Measurements from ENCODE around the gene C1QTNF3. TPM values are rescaled to one million over a fixed set of nuclear protein-coding genes. Genes with fewer than 3 reads are reported as not detected.
"Not testable (repeated sequence)": the region's sequence is repeated elsewhere in the genome, so short reads cannot be mapped to it uniquely, and the experiment has no call there.

C1QTNF3 gene, protein sequence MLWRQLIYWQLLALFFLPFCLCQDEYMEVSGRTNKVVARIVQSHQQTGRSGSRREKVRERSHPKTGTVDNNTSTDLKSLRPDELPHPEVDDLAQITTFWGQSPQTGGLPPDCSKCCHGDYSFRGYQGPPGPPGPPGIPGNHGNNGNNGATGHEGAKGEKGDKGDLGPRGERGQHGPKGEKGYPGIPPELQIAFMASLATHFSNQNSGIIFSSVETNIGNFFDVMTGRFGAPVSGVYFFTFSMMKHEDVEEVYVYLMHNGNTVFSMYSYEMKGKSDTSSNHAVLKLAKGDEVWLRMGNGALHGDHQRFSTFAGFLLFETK
- total RNA-seq (ENCODE audit: low replicate concordance) = 1.9 and 8.3 TPM in 2 replicates

- no peak within 1 kb of the TSS for H3K4me3 ChIP-seq (ENCODE audit: low read depth, low read length)
- DNase-seq (ENCODE audit: low read depth) = peak; percentile 49
- TF ChIP-seq, protein P1, sequence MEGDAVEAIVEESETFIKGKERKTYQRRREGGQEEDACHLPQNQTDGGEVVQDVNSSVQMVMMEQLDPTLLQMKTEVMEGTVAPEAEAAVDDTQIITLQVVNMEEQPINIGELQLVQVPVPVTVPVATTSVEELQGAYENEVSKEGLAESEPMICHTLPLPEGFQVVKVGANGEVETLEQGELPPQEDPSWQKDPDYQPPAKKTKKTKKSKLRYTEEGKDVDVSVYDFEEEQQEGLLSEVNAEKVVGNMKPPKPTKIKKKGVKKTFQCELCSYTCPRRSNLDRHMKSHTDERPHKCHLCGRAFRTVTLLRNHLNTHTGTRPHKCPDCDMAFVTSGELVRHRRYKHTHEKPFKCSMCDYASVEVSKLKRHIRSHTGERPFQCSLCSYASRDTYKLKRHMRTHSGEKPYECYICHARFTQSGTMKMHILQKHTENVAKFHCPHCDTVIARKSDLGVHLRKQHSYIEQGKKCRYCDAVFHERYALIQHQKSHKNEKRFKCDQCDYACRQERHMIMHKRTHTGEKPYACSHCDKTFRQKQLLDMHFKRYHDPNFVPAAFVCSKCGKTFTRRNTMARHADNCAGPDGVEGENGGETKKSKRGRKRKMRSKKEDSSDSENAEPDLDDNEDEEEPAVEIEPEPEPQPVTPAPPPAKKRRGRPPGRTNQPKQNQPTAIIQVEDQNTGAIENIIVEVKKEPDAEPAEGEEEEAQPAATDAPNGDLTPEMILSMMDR (IDR thresholded peaks at IDR 0.05; ENCODE audit: insufficient read depth, low read length) = no peak
These were observed at the start of gene C1QTNF3 for GRCh38 chr5:34043099-34043876. Gene C1QTNF3 (minus strand): TSS chr5:34043213. CDS start chr5:34043125, 88 bp downstream.

GRCh38 chr5:34091039-34091438 is 48.0 kb upstream of the C1QTNF3 start:
- not testable (repeated sequence) for H3K4me3 ChIP-seq (ENCODE audit: low read depth, low read length); DNase-seq (ENCODE audit: low read depth)

DNA sequence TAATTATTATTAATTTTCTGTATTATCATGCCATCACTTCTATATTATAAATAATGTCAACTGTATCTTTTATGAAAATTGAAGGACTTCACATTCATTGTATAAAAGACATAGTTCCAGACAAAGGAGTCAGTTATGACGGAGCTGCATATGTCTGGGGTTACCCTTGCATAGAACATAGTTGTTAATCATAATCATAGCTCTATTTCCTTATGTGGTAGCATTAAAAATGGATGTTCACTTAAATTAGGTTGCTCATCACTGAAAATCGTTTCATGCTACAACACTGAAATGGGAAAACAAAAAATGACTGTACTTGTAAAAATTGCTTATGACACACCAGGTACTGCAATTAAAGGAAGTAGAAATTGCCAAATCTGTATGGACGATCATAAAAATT is 46.8 kb upstream of the C1QTNF3 start:
- DNase-seq (ENCODE audit: low read depth); H3K4me3 ChIP-seq (ENCODE audit: low read depth, low read length): not testable (repeated sequence)

GRCh38 chr5:34087728-34088127 is 44.7 kb upstream of the C1QTNF3 start:
- DNase-seq (ENCODE audit: low read depth); H3K4me3 ChIP-seq (ENCODE audit: low read depth, low read length): not testable (repeated sequence)

DNA sequence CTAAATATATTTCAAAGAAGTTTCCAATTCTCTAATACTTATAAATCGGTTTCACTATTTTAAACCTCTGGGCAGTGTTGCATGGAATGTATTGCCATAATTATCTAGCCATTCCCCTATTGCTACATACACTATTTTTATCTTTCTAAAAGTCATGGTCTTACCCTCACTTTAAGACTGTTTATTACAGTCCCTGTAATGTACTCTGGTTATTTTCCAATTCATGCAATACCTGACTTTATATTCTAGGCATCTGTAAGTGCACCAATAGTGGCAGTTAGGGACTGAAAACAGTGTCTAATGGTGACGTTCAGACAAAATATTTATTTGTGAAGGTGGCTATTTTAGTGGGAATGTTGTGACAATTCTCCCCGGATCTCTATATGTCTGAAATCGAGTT is 40.9 kb upstream of the C1QTNF3 start:
- H3K4me3 ChIP-seq (ENCODE audit: low read depth, low read length); DNase-seq (ENCODE audit: low read depth): not testable (repeated sequence)

DNA sequence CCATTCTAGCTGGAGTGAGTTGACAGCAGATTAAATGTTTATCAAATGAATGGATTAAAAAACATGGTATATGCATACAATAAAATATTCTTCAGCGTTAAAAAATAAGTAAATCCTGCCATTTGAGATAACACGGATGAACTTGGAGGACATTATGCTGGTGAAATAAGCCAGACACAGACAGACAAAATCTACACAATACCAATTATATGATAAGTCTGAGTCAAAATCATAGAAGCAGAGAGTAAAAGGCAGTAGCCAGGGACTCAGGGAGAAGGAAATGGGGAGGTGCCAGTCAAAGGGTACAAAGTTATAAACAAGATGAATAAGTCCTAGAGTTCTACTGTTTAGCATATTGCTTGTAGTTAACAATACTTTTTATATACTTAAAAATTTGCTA is 36.5 kb upstream of the C1QTNF3 start:
- not testable (repeated sequence) for DNase-seq (ENCODE audit: low read depth); H3K4me3 ChIP-seq (ENCODE audit: low read depth, low read length)

DNA sequence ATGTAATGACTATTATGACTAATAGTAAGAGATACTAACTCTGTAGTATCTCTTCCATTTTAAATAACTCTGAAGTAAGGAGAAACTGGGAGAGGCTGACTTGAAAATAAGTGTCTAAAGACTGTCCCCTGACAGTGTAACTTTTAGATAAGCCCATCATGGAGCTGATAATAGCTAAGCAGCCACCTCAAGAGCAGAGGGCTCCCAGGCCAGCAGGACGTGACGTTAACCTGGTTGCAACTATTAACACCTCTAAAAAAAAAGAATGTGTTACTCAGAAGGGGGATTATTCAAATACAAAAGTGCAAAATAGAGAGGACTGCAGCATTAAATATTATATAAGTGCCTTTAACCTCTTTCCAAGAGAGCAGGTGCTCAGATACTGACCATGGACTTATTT is 34.6 kb upstream of the C1QTNF3 start:
- DNase-seq (ENCODE audit: low read depth); H3K4me3 ChIP-seq (ENCODE audit: low read depth, low read length): not testable (repeated sequence)

DNA sequence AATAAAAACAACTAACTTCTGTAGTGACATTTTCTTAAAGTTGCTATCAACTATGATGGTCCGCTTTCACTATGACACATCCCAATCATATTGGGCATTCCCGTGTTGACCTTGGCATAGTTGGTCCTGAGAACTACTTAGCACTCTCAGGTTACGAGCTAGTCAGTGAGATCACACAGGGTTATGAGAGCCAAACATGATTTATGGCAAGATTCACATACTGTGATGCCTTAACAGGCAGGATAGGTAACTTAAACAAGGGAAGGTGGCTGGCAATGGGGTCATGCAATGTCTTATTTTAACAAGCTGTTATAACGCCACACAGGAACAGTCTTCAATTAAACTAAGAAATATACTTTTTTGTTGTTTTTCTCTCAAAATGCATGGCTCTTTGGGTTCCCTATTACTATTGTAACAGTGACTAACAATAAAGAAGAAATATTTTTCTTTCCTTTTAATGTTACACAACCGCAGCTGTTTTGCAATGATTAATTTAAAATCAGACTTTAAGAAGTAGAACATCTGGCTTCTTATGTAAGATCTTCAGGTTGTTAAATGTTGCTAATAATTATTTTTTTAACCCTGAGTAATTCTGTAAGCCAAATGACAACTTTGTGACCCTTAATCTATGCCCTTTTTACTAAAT is 33.8 kb upstream of the C1QTNF3 start:
- DNase-seq (ENCODE audit: low read depth) = peak; percentile 45
- H3K4me3 ChIP-seq (ENCODE audit: low read depth, low read length) = not testable (repeated sequence)

- not testable (repeated sequence) for H3K4me3 ChIP-seq (ENCODE audit: low read depth, low read length)
- DNase-seq (ENCODE audit: low read depth) = peak; percentile 40
These were observed 31.5 kb upstream of the C1QTNF3 start for GRCh38 chr5:34074472-34074871.

GRCh38 chr5:34074071-34074470 is 31.1 kb upstream of the C1QTNF3 start:
- not testable (repeated sequence) for DNase-seq (ENCODE audit: low read depth)

DNA sequence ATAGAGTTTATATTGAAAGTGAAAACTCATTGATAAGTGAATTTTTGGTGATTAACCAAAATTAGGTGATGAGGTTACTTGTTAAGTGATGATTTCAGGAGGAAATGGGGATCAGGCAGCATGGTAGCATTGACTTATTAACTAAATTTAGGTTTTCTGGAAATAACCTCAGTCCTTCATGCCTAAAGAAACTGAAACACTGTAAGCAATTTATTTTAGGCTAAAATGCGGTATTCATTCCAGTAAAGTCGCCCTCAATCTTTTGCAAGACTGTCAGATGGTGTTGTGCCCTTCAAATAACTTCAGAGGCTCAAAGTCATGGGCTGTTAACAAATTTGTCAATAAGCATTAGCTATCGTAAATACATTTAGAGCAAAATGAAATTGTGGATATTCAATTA is 27.6 kb upstream of the C1QTNF3 start:
- not testable (repeated sequence) for DNase-seq (ENCODE audit: low read depth); H3K4me3 ChIP-seq (ENCODE audit: low read depth, low read length)

More at GRCh38 chr5:34074071-34074470, 31.1 kb upstream of the C1QTNF3 start:
- H3K4me3 ChIP-seq (ENCODE audit: low read depth, low read length) = not testable (repeated sequence)

GRCh38 chr5:34064656-34065055 is 21.6 kb upstream of the C1QTNF3 start:
- no peak for DNase-seq (ENCODE audit: low read depth)
- TF ChIP-seq, protein P1 (IDR thresholded peaks at IDR 0.05; ENCODE audit: insufficient read depth, low read length) = no peak
- no peak overlapping the region for H3K4me3 ChIP-seq (ENCODE audit: low read depth, low read length)
